ENCODE data around the gene COA3.

DNA sequence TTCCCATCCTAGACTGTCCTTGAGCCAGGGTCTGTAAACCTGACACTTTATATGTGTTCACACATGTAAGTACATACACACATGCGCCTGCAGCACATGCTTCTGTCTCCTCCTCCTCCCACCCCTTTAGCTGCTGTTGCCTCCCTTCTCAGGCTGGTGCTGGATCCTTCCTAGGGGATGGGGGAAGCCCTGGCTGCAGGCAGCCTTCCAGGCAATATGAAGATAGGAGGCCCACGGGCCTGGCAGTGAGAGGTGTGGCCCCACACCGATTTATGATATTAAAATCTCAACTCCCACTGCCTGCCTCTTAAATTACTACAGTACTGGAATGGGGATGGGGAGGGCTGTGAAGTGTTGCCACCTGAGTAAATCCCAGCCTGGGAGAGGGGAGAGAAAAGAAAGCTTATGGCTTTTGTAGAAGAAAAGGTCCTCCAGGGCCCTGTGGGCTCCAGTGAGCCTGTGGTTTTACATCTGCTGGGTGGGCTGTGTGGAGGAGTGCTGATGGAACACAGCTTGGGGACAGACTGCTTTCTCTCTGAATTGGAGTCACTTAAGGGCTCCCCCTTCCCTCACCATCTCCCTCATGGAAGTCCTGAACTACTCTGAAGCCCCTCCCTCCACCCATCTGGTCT is 19.1 kb downstream of the COA3 start:
- TF ChIP-seq CTCF (IDR thresholded peaks at IDR 0.05) (no peak), POLR2A (IDR thresholded peaks at IDR 0.05) (no peak)

Data from adrenal gland (tissue), 5 donors.